Mesendoderm (in vitro differentiated cells): ENCODE measurements around the gene NFYC.

ENCODE experiments used
- DNase-seq: peaks from one replicate; pipeline ENCODE4 v3.0.0; 2013
- H2AK5ac ChIP-seq: 2 replicates; pipeline ENCODE4 v1.6.1; 2013; ENCODE audit warnings: low read length, inconsistent platforms
- H2BK120ac ChIP-seq: 2 replicates; pipeline ENCODE4 v1.6.1; 2013; ENCODE audit warnings: low read depth, mild to moderate bottlenecking, low read length, moderate library complexity, mixed read lengths
- H2BK15ac ChIP-seq: replicated peaks from 2 replicates; pipeline ENCODE4 v1.6.1; 2013; ENCODE audit warnings: low read depth, mild to moderate bottlenecking, moderate library complexity
- H2BK5ac ChIP-seq: 2 replicates; pipeline ENCODE4 v1.6.1; 2013; ENCODE audit warnings: low read length, inconsistent platforms
- H3K18ac ChIP-seq: 2 replicates; pipeline ENCODE4 v1.6.1; 2013; ENCODE audit warnings: mild to moderate bottlenecking, low read length, mixed read lengths
- H3K23ac ChIP-seq: one replicate; pipeline ENCODE4 v1.6.1; 2013; ENCODE audit warnings: low read length
- H3K27ac ChIP-seq: 2 replicates; pipeline ENCODE4 v1.5.1; 2013; ENCODE audit warnings: low read depth, mild to moderate bottlenecking, inconsistent platforms, low read length, moderate library complexity
- H3K27me3 ChIP-seq: 2 replicates; pipeline ENCODE4 v1.6.1; 2013; ENCODE audit warnings: low read length, control low read depth, mild to moderate bottlenecking, inconsistent platforms; ENCODE audit not compliant: insufficient read depth, poor library complexity
- H3K36me3 ChIP-seq: 2 replicates; pipeline ENCODE4 v1.6.1; 2013; ENCODE audit warnings: low read length, inconsistent platforms; ENCODE audit not compliant: control insufficient read depth, insufficient read depth
- H3K4ac ChIP-seq: one replicate; pipeline ENCODE4 v1.6.1; 2013; ENCODE audit warnings: low read depth, mild to moderate bottlenecking, low read length, moderate library complexity
- H3K4me1 ChIP-seq: 2 replicates; pipeline ENCODE4 v1.6.1; 2013; ENCODE audit warnings: low read depth, low read length, inconsistent platforms; ENCODE audit not compliant: control insufficient read depth
- H3K4me2 ChIP-seq: 2 replicates; pipeline ENCODE4 v1.6.1; 2013; ENCODE audit warnings: low read length
- H3K4me3 ChIP-seq: 2 replicates; pipeline ENCODE4 v1.5.1; 2013; ENCODE audit warnings: mild to moderate bottlenecking, low read length
- H3K56ac ChIP-seq: one replicate; pipeline ENCODE4 v1.6.1; 2013; ENCODE audit warnings: low read length
- H3K79me1 ChIP-seq: 2 replicates; pipeline ENCODE4 v1.6.1; 2013; ENCODE audit warnings: low read length, inconsistent platforms
- H3K79me2 ChIP-seq: 2 replicates; pipeline ENCODE4 v1.6.1; 2013; ENCODE audit warnings: mild to moderate bottlenecking, low read length; ENCODE audit not compliant: control insufficient read depth, insufficient read depth
- H3K9ac ChIP-seq: 2 replicates; pipeline ENCODE4 v1.6.1; 2013; ENCODE audit warnings: low read length, inconsistent platforms
- H4K5ac ChIP-seq: one replicate; pipeline ENCODE4 v1.6.1; 2013; ENCODE audit warnings: low read length
- H4K8ac ChIP-seq: one replicate; pipeline ENCODE4 v1.6.1; 2013; ENCODE audit warnings: low read depth, mild to moderate bottlenecking, control low read depth, low read length, moderate library complexity
- WGBS: extraction: QIAGEN DNeasy Blood & Tissue Kit; methylation state at CpG from one replicate; pipeline ENCODE4 v1.1.7; 2013; ENCODE audit warnings: low lambda C conversion rate, missing lambda C conversion rate; ENCODE audit not compliant: insufficient coverage; ENCODE audit errors: extremely low coverage; 5-methylcytosine and 5-hydroxymethylcytosine counted together

Gene NFYC

DNA sequence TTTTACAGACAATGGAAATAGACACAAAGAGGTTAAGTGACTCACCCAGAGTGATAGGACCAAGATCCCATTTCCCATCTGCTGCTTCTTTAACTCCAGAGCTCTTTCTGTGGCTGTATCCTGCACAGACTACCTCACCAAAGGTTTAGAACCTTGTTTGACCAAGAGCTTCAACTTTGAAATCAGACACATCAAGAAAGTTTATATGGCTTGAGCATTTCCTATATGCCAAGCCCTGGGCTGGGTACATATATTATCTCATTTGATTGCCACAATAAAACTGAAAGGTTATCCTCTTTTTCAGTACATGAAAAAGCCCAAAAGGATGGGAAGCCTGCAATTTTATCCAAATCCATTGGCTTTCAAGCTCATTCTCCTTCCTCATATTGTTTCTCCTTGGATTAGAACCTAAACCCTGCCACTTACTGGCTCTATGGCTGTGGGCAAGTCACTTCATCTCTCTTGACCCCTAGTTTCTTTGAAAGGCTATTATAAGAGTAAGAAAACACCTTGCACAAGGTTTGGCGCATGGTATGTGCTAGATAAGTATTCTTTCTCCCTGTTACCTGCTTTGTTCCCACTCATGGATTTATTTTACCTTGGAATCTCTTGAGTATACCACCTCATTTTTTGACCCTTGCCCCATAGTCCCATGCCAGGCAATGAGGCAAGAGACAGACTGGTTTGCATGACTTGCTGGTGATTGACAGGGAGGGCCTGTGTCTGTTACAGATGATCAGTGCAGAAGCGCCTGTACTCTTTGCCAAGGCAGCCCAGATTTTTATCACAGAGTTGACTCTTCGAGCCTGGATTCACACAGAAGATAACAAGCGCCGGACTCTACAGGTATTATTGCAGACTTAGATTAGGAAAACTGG, 57.6 kb downstream of the NFYC start:
- no CpG with 5 or more reads among the region's 5 CpGs for WGBS
- no peak overlapping the region for H3K56ac ChIP-seq
- H3K36me3 ChIP-seq, result peaks cover 4% of the 10 kb centered on the region

DNA sequence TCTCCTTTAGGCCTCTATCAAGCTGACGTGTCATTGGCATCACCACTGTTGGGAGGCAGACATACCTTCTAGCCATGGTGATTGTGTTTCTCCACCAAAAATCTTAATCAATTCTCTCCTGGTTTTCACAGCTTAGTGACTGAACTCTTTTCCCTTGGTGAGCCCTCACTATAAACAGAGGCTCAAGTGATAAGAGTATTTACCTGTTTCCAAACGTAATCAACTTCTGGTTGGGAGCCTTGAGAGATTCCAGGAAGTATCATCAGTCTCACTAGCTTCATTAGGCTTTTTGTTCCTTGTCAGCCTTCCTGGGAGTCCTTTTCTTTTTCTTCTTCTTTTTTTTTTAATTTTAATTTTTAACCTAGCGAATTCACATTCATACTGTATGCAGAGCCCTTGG, 58.3 kb downstream of the NFYC start:
- H3K18ac ChIP-seq, result no peak overlapping the region
- WGBS, result no CpG with 5 or more reads among the region's 3 CpGs
- no peaks in the 10 kb centered on the region for H3K27me3 ChIP-seq
- H4K8ac ChIP-seq, result no peak overlapping the region
- no peak overlapping the region for H4K5ac ChIP-seq
- H3K79me1 ChIP-seq, result peaks cover 3% of the 10 kb centered on the region
- H3K4ac ChIP-seq, result no peak overlapping the region
- H3K4me1 ChIP-seq, result no peaks in the 10 kb centered on the region
- H2BK5ac ChIP-seq, result no peak overlapping the region
- H3K23ac ChIP-seq, result no peak overlapping the region
- H3K9ac ChIP-seq, result no peak overlapping the region
- no peak overlapping the region for H2BK15ac ChIP-seq
- H3K27ac ChIP-seq, result no peak overlapping the region
- H2BK120ac ChIP-seq, result no peak overlapping the region
- no peak overlapping the region for H3K56ac ChIP-seq
- peaks cover 4% of the 10 kb centered on the region for H3K36me3 ChIP-seq
- peaks cover 1% of the 10 kb centered on the region for H3K79me2 ChIP-seq
- no peak overlapping the region for H3K4me3 ChIP-seq
- no peak overlapping the region for H2AK5ac ChIP-seq
- DNase-seq, result peak; percentile 62
- H3K4me2 ChIP-seq, result no peak overlapping the region

More for the DNA sequence above, 57.6 kb downstream of the NFYC start:
- Histone ChIP-seq H3K9ac (no peak overlapping the region), H3K4me1 (no peaks in the 10 kb centered on the region), H3K18ac (no peak overlapping the region), H2BK5ac (no peak overlapping the region), H2BK120ac (no peak overlapping the region), H3K27me3 (no peaks in the 10 kb centered on the region), H2BK15ac (no peak overlapping the region), H3K4me2 (no peak overlapping the region), H3K79me1 (peaks cover 3% of the 10 kb centered on the region), H4K8ac (no peak overlapping the region), H3K23ac (no peak overlapping the region), H3K4me3 (no peak overlapping the region), H3K4ac (no peak overlapping the region), H4K5ac (no peak overlapping the region), H3K27ac (no peak overlapping the region), H2AK5ac (no peak overlapping the region), H3K79me2 (peaks cover 3% of the 10 kb centered on the region)
- DNase-seq, result no peak

DNA sequence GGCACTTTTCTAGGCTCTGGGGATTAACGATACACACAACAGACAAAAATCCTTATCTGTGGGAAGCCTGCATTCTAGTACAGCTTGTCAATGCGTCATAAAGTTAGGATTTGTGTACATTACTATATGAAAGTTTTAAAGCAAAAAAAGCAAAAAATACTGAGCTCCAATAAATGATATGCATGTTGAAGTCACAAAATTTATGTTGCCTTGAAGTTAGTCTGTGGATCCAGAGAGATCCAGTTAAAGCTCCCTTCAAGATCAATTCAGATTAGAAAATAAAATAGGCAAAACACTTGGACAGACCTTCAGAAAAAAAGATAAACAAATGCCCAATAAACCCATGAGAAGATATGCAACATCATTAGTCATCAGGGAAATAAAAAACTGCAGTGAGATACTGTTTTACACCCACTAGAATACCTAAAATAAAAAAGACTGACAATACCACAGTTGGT, 59.0 kb downstream of the NFYC start:
- H3K4me3 ChIP-seq, result no peak overlapping the region
- no peak overlapping the region for H4K8ac ChIP-seq
- no peak overlapping the region for H3K4me2 ChIP-seq
- H3K9ac ChIP-seq, result no peak overlapping the region
- no peak overlapping the region for H2AK5ac ChIP-seq
- no peaks in the 10 kb centered on the region for H3K27me3 ChIP-seq
- DNase-seq, result no peak
- H3K79me2 ChIP-seq, result peaks cover 1% of the 10 kb centered on the region
- no peak overlapping the region for H2BK15ac ChIP-seq
- no peak overlapping the region for H3K27ac ChIP-seq
- H3K79me1 ChIP-seq, result peaks cover 1% of the 10 kb centered on the region
- H4K5ac ChIP-seq, result no peak overlapping the region
- peaks cover 8% of the 10 kb centered on the region for H3K36me3 ChIP-seq
- no peaks in the 10 kb centered on the region for H3K4me1 ChIP-seq
- no CpG with 5 or more reads among the region's 2 CpGs for WGBS
- no peak overlapping the region for H3K4ac ChIP-seq
- H3K18ac ChIP-seq, result no peak overlapping the region
- H3K23ac ChIP-seq, result no peak overlapping the region
- H3K56ac ChIP-seq, result no peak overlapping the region
- H2BK5ac ChIP-seq, result no peak overlapping the region
- no peak overlapping the region for H2BK120ac ChIP-seq

DNA sequence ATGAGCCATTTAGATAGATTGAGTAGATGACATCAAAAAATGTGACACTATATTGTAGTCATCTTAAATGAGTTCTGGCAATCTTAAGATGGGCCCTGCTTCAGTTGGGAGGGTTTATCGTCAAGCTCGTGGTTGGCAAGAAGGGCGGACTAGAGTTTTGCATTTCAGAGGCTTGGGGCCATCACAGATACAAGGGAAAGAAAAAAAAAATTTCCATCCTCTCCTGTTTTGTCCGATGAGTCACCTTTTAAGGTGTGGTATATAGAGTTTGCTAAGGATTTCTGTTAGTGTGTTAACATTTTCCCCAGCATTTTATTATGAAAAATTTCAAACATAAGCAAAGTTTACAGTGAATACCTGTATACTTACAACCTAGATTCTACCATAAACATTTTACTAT, 60.3 kb downstream of the NFYC start:
- DNase-seq, result no peak
- no peak overlapping the region for H2BK120ac ChIP-seq
- H2AK5ac ChIP-seq, result no peak overlapping the region
- H3K27me3 ChIP-seq, result no peaks in the 10 kb centered on the region
- H3K79me1 ChIP-seq, result no peaks in the 10 kb centered on the region
- H3K4me1 ChIP-seq, result no peaks in the 10 kb centered on the region
- H3K23ac ChIP-seq, result no peak overlapping the region
- H3K79me2 ChIP-seq, result peaks cover under 1% of the 10 kb centered on the region
- H2BK5ac ChIP-seq, result no peak overlapping the region
- no peak overlapping the region for H3K56ac ChIP-seq
- H2BK15ac ChIP-seq, result no peak overlapping the region
- H3K4me3 ChIP-seq, result no peak overlapping the region
- no peak overlapping the region for H4K5ac ChIP-seq
- no peak overlapping the region for H3K18ac ChIP-seq
- no peak overlapping the region for H3K9ac ChIP-seq
- no peak overlapping the region for H4K8ac ChIP-seq
- no peak overlapping the region for H3K4me2 ChIP-seq
- H3K27ac ChIP-seq, result no peak overlapping the region
- peaks cover 10% of the 10 kb centered on the region for H3K36me3 ChIP-seq
- no CpG with 5 or more reads among the region's 4 CpGs for WGBS
- no peak overlapping the region for H3K4ac ChIP-seq

DNA sequence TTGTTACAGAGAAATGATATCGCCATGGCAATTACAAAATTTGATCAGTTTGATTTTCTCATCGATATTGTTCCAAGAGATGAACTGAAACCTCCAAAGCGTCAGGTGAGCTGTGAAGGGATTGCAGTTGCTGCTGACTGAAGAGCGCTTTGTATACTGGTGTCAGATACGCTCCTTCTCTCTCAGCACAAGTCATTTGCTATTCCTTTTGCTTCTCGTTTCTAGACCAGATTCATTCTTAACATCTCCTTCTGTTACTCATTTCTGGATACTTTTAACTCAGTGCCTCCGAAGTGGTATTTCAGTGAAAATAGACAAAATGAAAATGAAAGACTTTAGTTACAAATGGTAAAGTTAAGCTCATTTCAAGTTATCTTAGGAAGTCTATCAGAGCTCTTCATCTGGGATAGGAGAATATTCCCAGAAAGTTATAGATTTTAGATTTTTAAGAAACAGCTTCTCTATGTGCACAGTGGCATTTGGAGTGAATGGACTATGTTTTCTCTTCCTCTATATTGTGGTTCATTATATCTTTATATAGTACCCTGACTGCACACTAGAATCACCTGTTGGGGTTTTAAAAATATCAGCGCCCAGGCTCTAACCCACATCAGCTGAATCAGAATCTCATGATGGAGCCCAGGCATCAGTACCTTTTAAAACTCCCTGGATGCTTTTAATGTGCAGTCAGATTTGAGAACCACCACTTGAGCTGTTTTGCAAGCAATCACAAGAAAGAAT, 61.8 kb downstream of the NFYC start:
- Histone ChIP-seq H3K79me2 (no peaks in the 10 kb centered on the region), H3K79me1 (no peaks in the 10 kb centered on the region), H3K4me2 (no peak overlapping the region), H2BK120ac (no peak overlapping the region), H2AK5ac (no peak overlapping the region), H3K27ac (no peak overlapping the region), H3K23ac (no peak overlapping the region), H3K36me3 (peaks cover 12% of the 10 kb centered on the region), H3K18ac (no peak overlapping the region), H4K5ac (no peak overlapping the region), H2BK15ac (no peak overlapping the region), H3K9ac (no peak overlapping the region), H3K27me3 (no peaks in the 10 kb centered on the region), H4K8ac (no peak overlapping the region), H3K4me1 (no peaks in the 10 kb centered on the region), H3K56ac (no peak overlapping the region), H3K4me3 (no peak overlapping the region), H2BK5ac (no peak overlapping the region), H3K4ac (no peak overlapping the region)
- no CpG with 5 or more reads among the region's 8 CpGs for WGBS
- no peak for DNase-seq
